Karpas-422 (cell line): ENCODE data around the gene CADM4. TPM values are rescaled to one million over a fixed set of nuclear protein-coding genes. Genes with fewer than 3 reads are reported as not detected.
"Not testable (repeated sequence)": the region's sequence is repeated elsewhere in the genome, so short reads cannot be mapped to it uniquely, and the experiment has no call there.

Experiments used
- DNase-seq: peaks from one replicate; pipeline ENCODE4 v3.0.0-alpha.2; 2015
- H2AFZ ChIP-seq: fragments of 200-600 bp; sonication (generic); 2 replicates; pipeline ENCODE4 v1.6.1; 2014; ENCODE audit warnings: antibody characterized with exemption, low read length, mixed read lengths
- H3K27ac ChIP-seq: fragments of 200-600 bp; sonication (generic); 2 replicates; pipeline ENCODE4 v1.5.1; 2014; ENCODE audit warnings: mild to moderate bottlenecking, low read length, moderate library complexity
- H3K27me3 ChIP-seq: fragments of 200-600 bp; sonication (generic); 2 replicates; pipeline ENCODE4 v1.6.1; 2014; ENCODE audit warnings: low read length, mixed read lengths
- H3K36me3 ChIP-seq: fragments of 200-600 bp; sonication (generic); 2 replicates; pipeline ENCODE4 v1.6.1; 2014; ENCODE audit warnings: low read length, mixed read lengths; ENCODE audit not compliant: insufficient read depth
- H3K4me1 ChIP-seq: fragments of 200-600 bp; sonication (generic); 2 replicates; pipeline ENCODE4 v1.6.1; 2014; ENCODE audit warnings: mild to moderate bottlenecking, low read length, mixed read lengths
- H3K4me2 ChIP-seq: fragments of 200-600 bp; sonication (generic); 2 replicates; pipeline ENCODE4 v1.6.1; 2014; ENCODE audit warnings: low read length, low read depth, mild to moderate bottlenecking; ENCODE audit not compliant: poor library complexity, severe bottlenecking
- H3K4me3 ChIP-seq: fragments of 200-600 bp; sonication (generic); 2 replicates; pipeline ENCODE4 v1.5.1; 2014; ENCODE audit warnings: mild to moderate bottlenecking, antibody characterized with exemption, low read length, mixed read lengths
- H3K79me2 ChIP-seq: fragments of 200-600 bp; sonication (generic); 2 replicates; pipeline ENCODE4 v1.6.1; 2014; ENCODE audit warnings: mild to moderate bottlenecking, low read length, mixed read lengths
- H3K9ac ChIP-seq: fragments of 200-600 bp; sonication (generic); 2 replicates; pipeline ENCODE4 v1.6.0; 2014; ENCODE audit warnings: low read length
- H3K9me2 ChIP-seq: fragments of 200-600 bp; sonication (generic), shearing (Covaris generic); replicated peaks from 2 replicates; pipeline ENCODE4 v1.6.0; 2014; ENCODE audit warnings: mild to moderate bottlenecking, low read length, moderate library complexity; ENCODE audit not compliant: insufficient read depth
- H3K9me3 ChIP-seq: fragments of 300-700, 200-600 bp; sonication (generic); 2 replicates; pipeline ENCODE4 v1.6.1; 2014; ENCODE audit warnings: low read length, mixed read lengths
- H4K20me1 ChIP-seq: fragments of 200-600 bp; sonication (generic); 2 replicates; pipeline ENCODE4 v1.6.1; 2014; ENCODE audit warnings: mild to moderate bottlenecking, antibody characterized with exemption, low read length, low read depth; ENCODE audit not compliant: insufficient read depth
- total RNA-seq: library from RNA; depleted of rRNA; stranded (reverse); fragments of >200 nt; shearing (Covaris generic); gene quantifications from 2 replicates; pipeline ENCODE4 v1.2.3, GENCODE V29; 2014; ENCODE audit warnings: low replicate concordance

The CADM4 gene
- total RNA-seq, 1 experiment from 2014 or later, result not detected

DNA sequence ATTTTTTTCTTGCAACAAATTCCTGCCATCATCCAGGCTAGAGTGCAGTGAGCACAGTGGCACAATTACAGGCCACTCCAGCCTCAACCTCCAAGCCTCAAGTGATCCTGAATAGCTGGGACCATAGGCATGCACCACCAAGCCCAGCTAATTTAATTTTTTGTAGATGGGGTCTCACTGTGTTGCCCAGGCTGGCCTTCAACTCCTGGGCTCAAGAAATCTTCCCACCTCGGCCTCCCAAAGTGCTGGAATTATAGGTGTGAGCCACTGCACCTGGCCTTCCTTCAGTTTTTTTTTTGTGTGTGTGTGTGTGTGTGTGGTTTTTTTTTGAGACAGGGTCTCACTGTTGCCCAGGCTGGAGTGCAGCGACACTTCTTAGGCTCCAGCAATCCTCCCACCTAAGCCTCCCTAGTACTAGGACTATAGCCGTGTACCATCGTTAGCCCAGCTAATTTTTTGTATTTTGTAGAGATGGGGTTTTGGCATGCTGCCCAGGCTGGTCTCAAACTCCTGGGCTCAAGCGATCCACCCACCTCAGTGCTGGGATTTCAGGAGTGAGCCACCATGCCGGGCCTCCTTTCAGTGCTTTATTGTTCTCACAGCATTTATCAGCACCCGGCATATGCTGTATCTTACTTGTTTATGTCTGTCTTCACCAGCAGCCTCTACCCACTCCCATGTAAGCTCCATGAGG lies 33.6 kb downstream of the CADM4 start:
- Histone ChIP-seq H3K79me2 (peaks cover 31% of the 10 kb centered on the region), H2AFZ (no peak overlapping the region), H3K9me3 (no peaks in the 10 kb centered on the region)

GRCh38 chr19:43600326-43600725 lies 39.3 kb downstream of the CADM4 start:
- Histone ChIP-seq H3K4me1 (peaks cover 32% of the 10 kb centered on the region), H3K79me2 (peaks cover 53% of the 10 kb centered on the region), H3K36me3 (peaks cover 11% of the 10 kb centered on the region; the same call in 1 of the 2 replicates)
- H3K4me2 ChIP-seq, H3K9me3 ChIP-seq, H3K27ac ChIP-seq, H2AFZ ChIP-seq, H3K27me3 ChIP-seq, H3K9me2 ChIP-seq, H4K20me1 ChIP-seq, H3K4me3 ChIP-seq, DNase-seq, H3K9ac ChIP-seq: not testable (repeated sequence)

More for the DNA sequence above, 33.6 kb downstream of the CADM4 start:
- no peak overlapping the region for H3K4me3 ChIP-seq
- H3K4me2 ChIP-seq, result peak overlapping the region; percentile 7
- H3K27ac ChIP-seq, result no peak overlapping the region
- peaks cover 28% of the 10 kb centered on the region for H3K4me1 ChIP-seq
- H3K36me3 ChIP-seq, result peaks cover 4% of the 10 kb centered on the region; the same call in 1 of the 2 replicates
- H3K9ac ChIP-seq, result no peak overlapping the region
- peaks cover 2% of the 10 kb centered on the region; the same call in 1 of the 2 replicates for H4K20me1 ChIP-seq
- DNase-seq, result no peak
- H3K9me2 ChIP-seq, result no peaks in the 10 kb centered on the region
- no peaks in the 10 kb centered on the region for H3K27me3 ChIP-seq

GRCh38 chr19:43599635-43600295 lies 39.9 kb downstream of the CADM4 start:
- no peak overlapping the region for H2AFZ ChIP-seq
- peaks cover 11% of the 10 kb centered on the region; the same call in 1 of the 2 replicates for H3K36me3 ChIP-seq
- H3K9me2 ChIP-seq, result no peaks in the 10 kb centered on the region
- no peak overlapping the region for H3K27ac ChIP-seq
- DNase-seq, result no peak
- peaks cover 32% of the 10 kb centered on the region for H3K4me1 ChIP-seq
- H3K9me3 ChIP-seq, result no peaks in the 10 kb centered on the region
- H3K9ac ChIP-seq, result no peak overlapping the region
- H3K27me3 ChIP-seq, result no peaks in the 10 kb centered on the region
- no peak overlapping the region for H3K4me2 ChIP-seq
- H3K4me3 ChIP-seq, result no peak overlapping the region
- H4K20me1 ChIP-seq, result no peaks in the 10 kb centered on the region; the same call in 1 of the 2 replicates
- H3K79me2 ChIP-seq, result peaks cover 56% of the 10 kb centered on the region

- H3K27ac ChIP-seq, result no peak overlapping the region
- no peak overlapping the region for H2AFZ ChIP-seq
- peaks cover 28% of the 10 kb centered on the region for H3K4me1 ChIP-seq
- H3K9me3 ChIP-seq, result no peaks in the 10 kb centered on the region
- H3K36me3 ChIP-seq, result peaks cover 14% of the 10 kb centered on the region; the same call in 1 of the 2 replicates
- H4K20me1 ChIP-seq, result no peaks in the 10 kb centered on the region; the same call in 1 of the 2 replicates
- H3K9me2 ChIP-seq, result no peaks in the 10 kb centered on the region
- H3K4me2 ChIP-seq, result peak overlapping the region; percentile 73
- peak overlapping the region; percentile 81 for H3K9ac ChIP-seq
- no peaks in the 10 kb centered on the region for H3K27me3 ChIP-seq
- H3K79me2 ChIP-seq, result peaks cover 64% of the 10 kb centered on the region
- H3K4me3 ChIP-seq, result peak overlapping the region; percentile 77; the same call in 1 of the 2 replicates
- DNase-seq, result no peak
Measured at GRCh38 chr19:43598445-43599240, 41.0 kb downstream of the CADM4 start.

- Histone ChIP-seq H2AFZ (no peak overlapping the region), H3K4me3 (peak overlapping the region; percentile 77), H3K9ac (peak overlapping the region; percentile 81), H3K9me2 (no peaks in the 10 kb centered on the region), H3K9me3 (no peaks in the 10 kb centered on the region), H3K79me2 (peaks cover 66% of the 10 kb centered on the region), H3K27ac (peak overlapping the region; percentile 17; the same call in 1 of the 2 replicates), H4K20me1 (no peaks in the 10 kb centered on the region; the same call in 1 of the 2 replicates), H3K4me1 (peaks cover 25% of the 10 kb centered on the region), H3K4me2 (peak overlapping the region; percentile 73), H3K27me3 (no peaks in the 10 kb centered on the region), H3K36me3 (peaks cover 11% of the 10 kb centered on the region; the same call in 1 of the 2 replicates)
- no peak for DNase-seq
Measured at GRCh38 chr19:43597876-43598275, 41.8 kb downstream of the CADM4 start.

DNA sequence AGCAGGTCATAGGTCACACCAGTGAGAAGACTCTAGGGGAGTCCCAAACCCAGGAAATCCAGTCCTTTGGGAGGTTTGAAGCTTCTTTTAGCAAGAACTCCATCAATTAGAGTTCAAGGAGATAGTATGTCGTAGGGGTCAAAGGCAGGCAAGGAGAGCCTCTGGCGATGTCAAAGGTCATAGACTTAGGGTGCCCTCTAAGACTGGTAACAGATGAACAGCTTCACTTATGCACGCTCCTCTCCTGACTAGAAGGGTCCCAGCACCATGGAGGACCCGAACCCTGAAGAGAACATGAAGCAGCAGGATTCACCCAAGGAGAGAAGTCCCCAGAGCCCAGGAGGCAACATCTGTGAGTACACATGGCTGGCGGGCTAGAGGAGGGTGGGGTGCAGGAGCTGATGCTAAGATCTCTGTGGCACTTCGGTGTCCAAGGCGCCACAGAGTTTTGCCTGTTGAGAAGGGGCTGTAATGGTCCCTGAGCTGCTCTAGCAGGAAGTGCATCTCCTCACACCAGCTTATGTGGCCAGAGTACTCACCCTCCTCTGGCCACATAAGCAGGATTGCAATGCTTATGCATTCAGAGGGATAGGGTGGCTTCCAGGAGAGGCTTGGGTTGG lies 42.7 kb downstream of the CADM4 start:
- peaks cover 61% of the 10 kb centered on the region for H3K79me2 ChIP-seq
- no peak overlapping the region for H2AFZ ChIP-seq
- peak; percentile 53 for DNase-seq
- peaks cover 25% of the 10 kb centered on the region for H3K4me1 ChIP-seq
- H3K27ac ChIP-seq, result peak overlapping the region; percentile 73; the same call in 1 of the 2 replicates
- peak overlapping the region; percentile 81 for H3K9ac ChIP-seq
- peaks cover 10% of the 10 kb centered on the region; the same call in 1 of the 2 replicates for H3K36me3 ChIP-seq
- H3K9me2 ChIP-seq, result no peaks in the 10 kb centered on the region
- no peaks in the 10 kb centered on the region for H3K27me3 ChIP-seq
- H3K4me2 ChIP-seq, result peak overlapping the region; percentile 73
- H4K20me1 ChIP-seq, result no peaks in the 10 kb centered on the region; the same call in 1 of the 2 replicates
- peak overlapping the region; percentile 77 for H3K4me3 ChIP-seq
- no peaks in the 10 kb centered on the region for H3K9me3 ChIP-seq

DNA sequence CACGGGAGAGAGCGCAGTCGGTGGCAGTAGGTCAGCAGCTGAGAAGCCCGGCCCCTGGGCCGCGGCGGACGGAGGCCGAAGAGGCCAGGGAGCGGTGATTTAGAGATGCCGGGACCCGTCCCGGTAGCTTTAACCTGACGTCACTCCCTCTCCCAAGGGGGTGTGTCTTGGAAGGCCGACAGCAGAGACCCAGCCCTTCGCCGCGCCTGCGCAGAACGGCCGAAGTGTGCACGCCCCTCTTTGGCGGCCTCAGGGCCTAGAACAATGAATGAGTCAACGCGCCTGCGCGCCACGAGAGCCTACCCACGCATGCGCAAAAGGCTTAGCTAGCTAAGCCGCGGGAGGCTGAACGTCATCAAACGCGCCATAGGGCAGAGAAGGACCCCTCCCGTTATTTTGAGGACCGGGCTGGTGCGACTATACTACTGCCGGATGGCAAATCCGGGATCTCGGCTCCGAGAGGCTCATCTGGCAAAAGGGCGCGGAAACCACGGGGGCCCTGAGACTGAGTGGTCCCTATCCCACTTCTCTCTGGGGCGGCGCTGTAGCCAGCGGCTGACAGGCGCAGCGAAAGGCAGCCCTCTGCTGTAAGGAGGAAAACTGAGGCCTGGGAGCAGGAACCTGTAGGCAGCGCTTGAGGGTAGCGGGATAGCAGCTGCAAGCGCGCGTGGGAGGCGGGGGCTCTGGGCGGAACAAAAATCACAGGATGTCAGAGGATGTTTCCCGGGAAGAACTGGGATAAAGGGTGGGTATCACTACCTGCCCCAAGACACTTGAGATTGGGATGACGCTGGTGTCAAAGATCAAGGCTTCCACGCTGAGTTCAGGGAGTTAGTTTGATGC lies 43.4 kb downstream of the CADM4 start, which contains the start of the genes IRGQ and ZNF576:
TSS of gene IRGQ (minus strand) at position 136 of the 843 bp plus-strand sequence. CDS start 796 bp downstream, outside the sequence.
TSS of gene ZNF576 (plus strand) at position 597 of the 843 bp plus-strand sequence. CDS start 514 bp downstream, outside the sequence.
- Histone ChIP-seq H3K4me2 (peak within 1 kb of the TSS; percentile 91), H2AFZ (peak within 1 kb of the TSS; percentile 29; the same call in 1 of the 2 replicates), H3K9ac (peak within 1 kb of the TSS; percentile 87), H3K9me2 (no peaks in the 10 kb centered on the region), H3K36me3 (peaks cover 10% of the 10 kb centered on the region; the same call in 1 of the 2 replicates), H3K4me3 (peak within 1 kb of the TSS; percentile 77), H4K20me1 (no peaks in the 10 kb centered on the region; the same call in 1 of the 2 replicates), H3K27ac (peak within 1 kb of the TSS; percentile 73), H3K27me3 (no peaks in the 10 kb centered on the region), H3K9me3 (no peaks in the 10 kb centered on the region), H3K4me1 (peaks cover 25% of the 10 kb centered on the region), H3K79me2 (peaks cover 61% of the 10 kb centered on the region)
- peak; percentile 100 for DNase-seq
